Natural killer cell (primary cell): ENCODE data around the gene SRPX2. TPM values are rescaled to one million over a fixed set of nuclear protein-coding genes. Genes with fewer than 3 reads are reported as not detected.

Experiments
- ATAC-seq, 3 donors: fragments of 150-1000 bp in 2 of 3; fragments of 200-7000 bp in 1 of 3; cut with Tn5 transposase; 1 replicate in 1 of 3; 2 replicates in 2 of 3; pipeline ENCODE4 v1.10.0; 2021; ENCODE audit warnings: mild to moderate bottlenecking in 2 of 3, moderate library complexity in 2 of 3
- DNase-seq, 2 donors: peaks; one replicate each; pipeline versions ENCODE4 v3.0.0 to v3.0.0-alpha.2; 2013 to 2021; ENCODE audit warnings: mixed read lengths in 1 of 2
- H3K27ac ChIP-seq: one replicate; pipeline ENCODE4 v1.5.1; 2013; ENCODE audit warnings: mild to moderate bottlenecking, low read length
- H3K27me3 ChIP-seq: one replicate; pipeline ENCODE4 v1.6.1; 2013; ENCODE audit warnings: low read length; ENCODE audit not compliant: control insufficient read depth, insufficient read depth
- H3K36me3 ChIP-seq: one replicate; pipeline ENCODE4 v1.6.1; 2013; ENCODE audit warnings: low read length; ENCODE audit not compliant: control insufficient read depth, insufficient read depth
- H3K4me1 ChIP-seq: one replicate; pipeline ENCODE4 v1.6.1; 2013; ENCODE audit warnings: low read length; ENCODE audit not compliant: control insufficient read depth, insufficient read depth
- H3K4me3 ChIP-seq: one replicate; pipeline ENCODE4 v1.5.1; 2013; ENCODE audit warnings: low read length
- H3K9me3 ChIP-seq: one replicate; pipeline ENCODE4 v1.6.1; 2013; ENCODE audit warnings: low read length; ENCODE audit not compliant: control insufficient read depth, insufficient read depth
- H3K27ac Mint-ChIP-seq, 2 donors: one replicate each; pipeline ENCODE4 v1.8.0; 2022; ENCODE audit warnings: mild to moderate bottlenecking in 2 of 2, mixed read lengths in 2 of 2, moderate library complexity in 1 of 2
- H3K27me3 Mint-ChIP-seq, 2 donors: one replicate each; pipeline ENCODE4 v1.8.0; 2022; ENCODE audit warnings: low read depth in 2 of 2, mixed read lengths in 2 of 2
- H3K36me3 Mint-ChIP-seq: one replicate; pipeline ENCODE4 v1.8.0; 2022; ENCODE audit warnings: mixed read lengths
- H3K4me1 Mint-ChIP-seq, 2 donors: one replicate each; pipeline ENCODE4 v1.8.0; 2022; ENCODE audit warnings: mixed read lengths in 2 of 2
- H3K4me3 Mint-ChIP-seq: one replicate; pipeline ENCODE4 v1.8.0; 2022; ENCODE audit warnings: mild to moderate bottlenecking, moderate library complexity, mixed read lengths
- H3K9me3 Mint-ChIP-seq, 2 donors: one replicate each; pipeline ENCODE4 v1.8.0; 2022; ENCODE audit warnings: mixed read lengths in 2 of 2
- CTCF ChIP-seq: fragments of 200-600 bp; IDR thresholded peaks from one replicate; pipeline ENCODE4 v1.8.0; 2022; ENCODE audit warnings: antibody characterized with exemption
- WGBS: methylation state at CpG from one replicate; pipeline ENCODE4 v1.1.7; 2013; ENCODE audit warnings: missing lambda C conversion rate; ENCODE audit not compliant: insufficient coverage; 5-methylcytosine and 5-hydroxymethylcytosine counted together
- intact Hi-C: fragments of 100-400 bp; cut with micrococcal nuclease; formaldehyde crosslinking; loops from one replicate; pipeline ENCODE4 v1.14.2; 2022
- total RNA-seq, 4 donors: library from RNA; stranded (reverse); fragments of 120-200 nt in 1 of 4; gene quantifications; one replicate each; pipeline versions ENCODE4 v1.2.3 to v1.2.4, GENCODE V29; 2013 to 2022

Gene SRPX2
- total RNA-seq, 3 donors from 2014 or later (not counting 1 experiment from before 2014, with no cell fraction given), result not detected

GRCh38 chrX:100600340-100600739 is 43.7 kb upstream of the SRPX2 start:
- TF ChIP-seq CTCF, result no peak
- Histone ChIP-seq H3K9me3 (no peaks in the 10 kb centered on the region), H3K4me1 (no peaks in the 10 kb centered on the region), H3K27me3 (no peaks in the 10 kb centered on the region), H3K4me3 (no peak overlapping the region), H3K36me3 (no peaks in the 10 kb centered on the region), H3K27ac (no peak overlapping the region)
- Mint-ChIP-seq H3K36me3 (no peaks in the 10 kb centered on the region), H3K4me3 (no peak overlapping the region), H3K27ac (no peak overlapping the region), H3K27me3 (peaks cover 0 to 25% of the 10 kb centered on the region in 2 donors), H3K4me1 (no peaks in the 10 kb centered on the region), H3K9me3 (no peaks in the 10 kb centered on the region)
- no peak for DNase-seq
- no peak for ATAC-seq
- intact Hi-C loops, result no loop called here

GRCh38 chrX:100600758-100601157 is 43.2 kb upstream of the SRPX2 start:
- no peaks in the 10 kb centered on the region for H3K27me3 ChIP-seq
- Mint-ChIP-seq H3K4me1 (no peaks in the 10 kb centered on the region), H3K27ac (no peak overlapping the region), H3K36me3 (no peaks in the 10 kb centered on the region), H3K9me3 (no peaks in the 10 kb centered on the region), H3K27me3 (peaks cover 0 to 21% of the 10 kb centered on the region in 2 donors), H3K4me3 (no peak overlapping the region)
- DNase-seq, result no peak
- no peaks in the 10 kb centered on the region for H3K36me3 ChIP-seq
- H3K4me3 ChIP-seq, result no peak overlapping the region
- TF ChIP-seq CTCF, result no peak
- no peak overlapping the region for H3K27ac ChIP-seq
- H3K9me3 ChIP-seq, result no peaks in the 10 kb centered on the region
- no peaks in the 10 kb centered on the region for H3K4me1 ChIP-seq
- ATAC-seq, result no peak
- intact Hi-C loops, result no loop called here
- WGBS, result no CpG with 5 or more reads among the region's 1 CpG

DNA sequence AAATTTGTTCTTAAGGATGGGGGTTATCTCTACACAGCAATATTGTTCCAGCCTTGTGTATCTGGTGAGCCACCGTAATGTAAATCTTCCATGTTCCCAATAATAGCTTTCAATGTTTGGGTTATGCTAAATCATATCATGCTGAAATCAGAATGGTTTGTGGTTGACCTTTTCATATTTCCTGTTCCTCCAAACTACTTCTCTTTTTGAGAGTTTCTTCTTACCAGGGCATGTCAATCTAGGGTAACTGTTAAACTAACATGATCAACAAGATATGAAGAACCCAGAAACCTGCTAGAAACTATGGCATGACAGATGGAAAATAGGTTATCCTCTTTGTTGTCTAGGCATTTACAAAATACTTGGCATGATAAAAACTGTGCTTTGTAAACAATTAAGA is 37.2 kb upstream of the SRPX2 start:
- ATAC-seq (no peak), DNase-seq (no peak)
- no peak overlapping the region for H3K4me3 Mint-ChIP-seq
- H3K36me3 ChIP-seq, result no peaks in the 10 kb centered on the region
- H3K9me3 Mint-ChIP-seq, result no peaks in the 10 kb centered on the region
- H3K36me3 Mint-ChIP-seq, result no peaks in the 10 kb centered on the region
- H3K4me3 ChIP-seq, result no peak overlapping the region
- H3K27me3 ChIP-seq, result no peaks in the 10 kb centered on the region
- intact Hi-C loops, result no loop called here
- no peak overlapping the region for H3K27ac ChIP-seq
- no peak for TF ChIP-seq CTCF
- WGBS, result no CpG with 5 or more reads among the region's 1 CpG
- H3K4me1 ChIP-seq, result no peaks in the 10 kb centered on the region
- H3K27ac Mint-ChIP-seq, result no peak overlapping the region
- H3K27me3 Mint-ChIP-seq, result peaks cover 0 to 27% of the 10 kb centered on the region in 2 donors
- H3K4me1 Mint-ChIP-seq, result no peaks in the 10 kb centered on the region
- no peaks in the 10 kb centered on the region for H3K9me3 ChIP-seq

DNA sequence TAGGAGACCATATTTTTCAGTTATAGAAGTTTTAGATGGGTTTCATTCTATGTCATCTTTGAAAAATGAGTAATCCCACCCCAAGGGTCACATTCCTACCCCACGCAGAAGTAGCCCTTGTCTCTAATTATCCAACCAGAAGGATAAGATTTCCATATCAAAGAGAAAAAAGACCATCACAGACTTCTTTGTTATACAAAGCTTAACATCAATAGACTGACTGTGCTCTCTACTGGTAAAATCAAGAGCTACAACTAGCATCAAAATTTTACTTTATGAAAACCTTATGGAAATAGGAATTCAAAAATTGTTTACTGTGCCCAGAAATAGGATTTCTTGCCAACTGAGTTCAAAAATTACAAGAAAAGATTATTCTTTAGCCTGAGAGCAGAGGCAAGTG is 34.4 kb upstream of the SRPX2 start:
- no peak for ATAC-seq
- H3K36me3 Mint-ChIP-seq, result no peaks in the 10 kb centered on the region
- WGBS, result no CpG with 5 or more reads among the region's 1 CpG
- no peaks in the 10 kb centered on the region for H3K9me3 Mint-ChIP-seq
- H3K4me1 Mint-ChIP-seq, result no peaks in the 10 kb centered on the region
- H3K27ac Mint-ChIP-seq, result no peak overlapping the region
- no peak overlapping the region for H3K4me3 Mint-ChIP-seq
- peaks cover 0 to 27% of the 10 kb centered on the region in 2 donors for H3K27me3 Mint-ChIP-seq
- no peak for DNase-seq
- Histone ChIP-seq H3K4me3 (no peak overlapping the region), H3K4me1 (no peaks in the 10 kb centered on the region), H3K9me3 (no peaks in the 10 kb centered on the region), H3K27me3 (no peaks in the 10 kb centered on the region), H3K36me3 (no peaks in the 10 kb centered on the region), H3K27ac (no peak overlapping the region)
- intact Hi-C loops, result no loop called here
- no peak for TF ChIP-seq CTCF
